B cell (primary cell): Measurements from ENCODE around the gene CNTNAP2. TPM values are rescaled to one million over a fixed set of nuclear protein-coding genes. Genes with fewer than 3 reads are reported as not detected.

Source experiments
- ATAC-seq: fragments of 200-7000 bp; cut with Tn5 transposase; one replicate; pipeline ENCODE4 v1.10.0; 2021; ENCODE audit warnings: low read depth, mild to moderate bottlenecking, moderate number of reproducible peaks, moderate library complexity
- CTCF ChIA-PET: fragments of 350-600 bp; sonication (Branson Sonifier 250); formaldehyde crosslinking; loops from one replicate; lab custom pipeline; 2021; ENCODE audit warnings: antibody characterized with exemption, inconsistent platforms; lab: Charles Lee
- POLR2A ChIA-PET: fragments of 350-600 bp; sonication (Branson Sonifier 250); formaldehyde crosslinking; loops from one replicate; lab custom pipeline; 2021; ENCODE audit warnings: antibody characterized with exemption; lab: Charles Lee
- DNase-seq: peaks from one replicate; pipeline ENCODE4 v3.0.0; 2013
- H2AFZ ChIP-seq: 2 replicates; pipeline ENCODE4 v1.6.1; 2012; ENCODE audit warnings: mild to moderate bottlenecking, low read depth, low read length; ENCODE audit not compliant: insufficient read depth, poor library complexity, severe bottlenecking
- H3K27ac ChIP-seq, 2 donors: 1 replicate in 1 of 2; 2 replicates in 1 of 2; pipeline ENCODE4 v1.5.1; 2012 to 2013; ENCODE audit warnings: low read length in 2 of 2, mild to moderate bottlenecking in 2 of 2, moderate library complexity in 1 of 2
- H3K27me3 ChIP-seq, 4 experiments: fragments of 200-600 bp in 1 of 4; sonication (generic) in 1 of 4; replicated peaks in 1 of 4; 1 replicate in 2 of 4; 2 replicates in 2 of 4; pipeline versions ENCODE4 v1.6.1 to v1.7.0; 2013 to 2016; ENCODE audit warnings: low read length in 3 of 4, mild to moderate bottlenecking in 2 of 4, mixed read lengths in 1 of 4, moderate library complexity in 1 of 4; ENCODE audit not compliant: insufficient read depth in 4 of 4, control insufficient read depth in 3 of 4; ENCODE audit errors: control extremely low read depth in 1 of 4
- H3K36me3 ChIP-seq, 2 experiments: replicated peaks in 1 of 2; 1 replicate in 1 of 2; 2 replicates in 1 of 2; pipeline versions ENCODE4 v1.6.1 to v1.7.1; 2013; ENCODE audit warnings: low read length in 1 of 2; ENCODE audit not compliant: insufficient read depth in 2 of 2, control insufficient read depth in 1 of 2; ENCODE audit errors: control extremely low read depth in 1 of 2, extremely low read depth in 1 of 2
- H3K4me1 ChIP-seq, 2 donors: fragments of 200-600 bp in 1 of 2; sonication (generic) in 1 of 2; 1 replicate in 1 of 2; 2 replicates in 1 of 2; pipeline versions ENCODE4 v1.5.1 to v1.6.1; 2013 to 2017; ENCODE audit warnings: low read length in 2 of 2; ENCODE audit not compliant: control insufficient read depth in 2 of 2, insufficient read depth in 2 of 2
- H3K4me2 ChIP-seq: replicated peaks from 2 replicates; pipeline ENCODE3; 2012; ENCODE audit warnings: mild to moderate bottlenecking, low read depth, low read length; ENCODE audit not compliant: poor library complexity, severe bottlenecking
- H3K4me3 ChIP-seq, 5 experiments: fragments of 200-600 bp in 1 of 5; sonication (generic) in 1 of 5; 1 replicate in 3 of 5; 2 replicates in 2 of 5; pipeline versions ENCODE4 v1.5.1 to v1.7.0; 2011 to 2016; ENCODE audit warnings: low read length in 4 of 5, mild to moderate bottlenecking in 4 of 5, low read depth in 2 of 5, control low read depth in 1 of 5, moderate library complexity in 1 of 5; ENCODE audit not compliant: insufficient read depth in 1 of 5; ENCODE audit errors: control extremely low read depth in 1 of 5, extremely low read depth in 1 of 5
- H3K79me2 ChIP-seq: fragments of 200-600 bp; sonication (generic); one replicate; pipeline ENCODE4 v1.6.0; 2016; ENCODE audit warnings: low read length; ENCODE audit not compliant: control insufficient read depth, insufficient read depth
- H3K9ac ChIP-seq: fragments of 200-600 bp; sonication (generic); 2 replicates; pipeline ENCODE4 v1.6.1; 2017; ENCODE audit warnings: mild to moderate bottlenecking, low read length, moderate library complexity
- H3K9me3 ChIP-seq, 3 donors: one replicate each; pipeline versions ENCODE4 v1.6.1 to v1.7.1; 2013; ENCODE audit warnings: low read length in 2 of 3; ENCODE audit not compliant: control insufficient read depth in 2 of 3, insufficient read depth in 1 of 3; ENCODE audit errors: control extremely low read depth in 1 of 3
- H4K20me1 ChIP-seq: 2 replicates; pipeline ENCODE4 v1.6.0; 2012; ENCODE audit warnings: mild to moderate bottlenecking, low read length; ENCODE audit not compliant: insufficient read depth, control insufficient read depth, poor library complexity, severe bottlenecking
- H3K27ac Mint-ChIP-seq: one replicate; pipeline ENCODE4 v1.8.0; 2021; ENCODE audit warnings: mixed read lengths
- H3K27me3 Mint-ChIP-seq: one replicate; pipeline ENCODE4 v1.8.0; 2021; ENCODE audit warnings: mixed read lengths
- H3K4me1 Mint-ChIP-seq: one replicate; pipeline ENCODE4 v1.8.0; 2021; ENCODE audit warnings: mixed read lengths
- H3K4me3 Mint-ChIP-seq: one replicate; pipeline ENCODE4 v1.8.0; 2021; ENCODE audit warnings: mixed read lengths
- H3K9me3 Mint-ChIP-seq: one replicate; pipeline ENCODE4 v1.8.0; 2022; ENCODE audit warnings: mixed read lengths; ENCODE audit not compliant: insufficient read depth
- EZH2 ChIP-seq: IDR thresholded peaks from 2 replicates; pipeline ENCODE4 v1.6.1; 2012; ENCODE audit warnings: borderline replicate concordance, low read depth, mild to moderate bottlenecking, moderate library complexity, low read length; ENCODE audit not compliant: insufficient read depth, poor library complexity, severe bottlenecking
- WGBS: methylation state at CpG from one replicate; pipeline ENCODE4 v1.1.5; 2013; ENCODE audit warnings: missing lambda C conversion rate; ENCODE audit not compliant: insufficient coverage; 5-methylcytosine and 5-hydroxymethylcytosine counted together
- intact Hi-C: fragments of 100-400 bp; cut with micrococcal nuclease; formaldehyde crosslinking; loops from one replicate; pipeline ENCODE4 v1.10.0; 2022
- polyA plus RNA-seq: library from polyadenylated mRNA; depleted of rRNA; stranded (reverse); fragments of >200 nt; gene quantifications from 2 replicates; pipeline ENCODE4 v1.2.3, GENCODE V29; 2012
- total RNA-seq, 2 donors: library from RNA; stranded (reverse); fragments of 120-200 nt in 1 of 2; gene quantifications; 1 replicate in 1 of 2; 2 replicates in 1 of 2; pipeline versions ENCODE4 v1.2.3 to v1.2.4, GENCODE V29; 2013 to 2022
- TF ChIP-seq, protein P1 (sequence below): fragments of 200-600 bp; IDR thresholded peaks from one replicate; pipeline ENCODE4 v1.8.0; 2022; ENCODE audit warnings: antibody characterized with exemption, mild to moderate bottlenecking

The CNTNAP2 gene
- total and polyA plus RNA-seq, 2 donors (not counting 1 experiment from before 2014, with no cell fraction given), result 7.4 to 16.6 TPM

DNA sequence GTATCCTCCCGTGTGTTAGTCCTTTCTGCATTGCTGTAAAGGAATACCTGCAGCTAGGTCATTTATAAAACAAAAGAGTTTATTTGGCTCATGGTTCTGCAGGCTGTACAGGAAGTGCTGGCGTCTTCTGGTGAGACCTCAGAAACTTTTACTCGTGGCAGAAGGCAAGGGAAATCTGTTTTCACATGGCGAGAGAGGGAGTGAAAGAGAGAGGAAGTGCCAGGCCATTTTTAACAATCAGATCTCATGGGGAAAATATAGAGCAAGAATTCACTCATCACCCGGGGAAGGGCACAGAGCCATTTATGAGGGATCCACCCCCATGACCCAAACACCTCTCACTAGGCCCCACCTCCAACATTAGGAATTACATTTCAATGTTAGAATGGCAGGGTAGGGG lies 952.2 kb downstream of the CNTNAP2 start:
- Mint-ChIP-seq H3K4me1 (no peaks in the 10 kb centered on the region), H3K27ac (no peak overlapping the region), H3K9me3 (peaks cover 3% of the 10 kb centered on the region), H3K4me3 (no peak overlapping the region), H3K27me3 (no peaks in the 10 kb centered on the region)
- DNase-seq (no peak), ATAC-seq (no peak)
- H3K9me3 ChIP-seq, result peaks cover 0 to 4% (median 0%) of the 10 kb centered on the region in 3 donors
- H3K4me3 ChIP-seq, result no peak overlapping the region
- 45% methylated on average over 2 of the region's 5 CpGs for WGBS
- no peak overlapping the region for H3K4me2 ChIP-seq
- H3K27me3 ChIP-seq, result no peaks in the 10 kb centered on the region
- H3K27ac ChIP-seq, result no peak overlapping the region
- TF ChIP-seq EZH2, result no peak
- TF ChIP-seq, protein P1, sequence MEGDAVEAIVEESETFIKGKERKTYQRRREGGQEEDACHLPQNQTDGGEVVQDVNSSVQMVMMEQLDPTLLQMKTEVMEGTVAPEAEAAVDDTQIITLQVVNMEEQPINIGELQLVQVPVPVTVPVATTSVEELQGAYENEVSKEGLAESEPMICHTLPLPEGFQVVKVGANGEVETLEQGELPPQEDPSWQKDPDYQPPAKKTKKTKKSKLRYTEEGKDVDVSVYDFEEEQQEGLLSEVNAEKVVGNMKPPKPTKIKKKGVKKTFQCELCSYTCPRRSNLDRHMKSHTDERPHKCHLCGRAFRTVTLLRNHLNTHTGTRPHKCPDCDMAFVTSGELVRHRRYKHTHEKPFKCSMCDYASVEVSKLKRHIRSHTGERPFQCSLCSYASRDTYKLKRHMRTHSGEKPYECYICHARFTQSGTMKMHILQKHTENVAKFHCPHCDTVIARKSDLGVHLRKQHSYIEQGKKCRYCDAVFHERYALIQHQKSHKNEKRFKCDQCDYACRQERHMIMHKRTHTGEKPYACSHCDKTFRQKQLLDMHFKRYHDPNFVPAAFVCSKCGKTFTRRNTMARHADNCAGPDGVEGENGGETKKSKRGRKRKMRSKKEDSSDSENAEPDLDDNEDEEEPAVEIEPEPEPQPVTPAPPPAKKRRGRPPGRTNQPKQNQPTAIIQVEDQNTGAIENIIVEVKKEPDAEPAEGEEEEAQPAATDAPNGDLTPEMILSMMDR, result no peak
- no peak overlapping the region for H2AFZ ChIP-seq
- no peaks in the 10 kb centered on the region for H3K4me1 ChIP-seq
- no peaks in the 10 kb centered on the region for H3K36me3 ChIP-seq
- ChIA-PET POLR2A (no interaction called here), CTCF (no interaction called here)
- H4K20me1 ChIP-seq, result no peaks in the 10 kb centered on the region
- intact Hi-C loops, result no loop called here
- no peaks in the 10 kb centered on the region for H3K79me2 ChIP-seq
- no peak overlapping the region for H3K9ac ChIP-seq

DNA sequence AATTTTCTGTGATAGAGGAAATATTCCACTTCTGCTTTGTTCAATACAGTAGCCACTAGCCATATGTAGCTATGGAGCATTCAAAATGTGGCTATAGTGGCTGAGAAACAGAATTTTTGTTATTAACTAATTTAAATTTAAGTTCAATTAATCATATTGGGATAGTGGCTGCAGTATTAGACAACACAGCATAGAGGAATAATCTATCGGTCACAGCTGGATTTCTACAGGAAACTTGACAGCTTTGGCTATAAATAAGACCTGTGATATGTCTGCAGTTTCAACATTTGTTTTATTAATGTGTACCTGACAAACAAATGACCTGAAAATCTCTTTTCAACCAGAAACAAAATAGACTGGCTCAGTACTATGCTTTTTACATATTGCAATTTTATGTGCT lies 953.2 kb downstream of the CNTNAP2 start:
- no peak overlapping the region for H3K4me2 ChIP-seq
- Mint-ChIP-seq H3K4me3 (no peak overlapping the region), H3K27ac (no peak overlapping the region), H3K27me3 (no peaks in the 10 kb centered on the region), H3K9me3 (peaks cover 3% of the 10 kb centered on the region), H3K4me1 (no peaks in the 10 kb centered on the region)
- H3K4me3 ChIP-seq, result no peak overlapping the region
- no peak for DNase-seq
- no peak overlapping the region for H3K27ac ChIP-seq
- no peak overlapping the region for H3K9ac ChIP-seq
- no peaks in the 10 kb centered on the region for H3K79me2 ChIP-seq
- H3K27me3 ChIP-seq, result no peaks in the 10 kb centered on the region
- ATAC-seq, result no peak
- TF ChIP-seq EZH2, result no peak
- TF ChIP-seq, protein P1, result no peak
- H3K4me1 ChIP-seq, result no peaks in the 10 kb centered on the region
- no CpG with 5 or more reads among the region's 1 CpG for WGBS
- H3K9me3 ChIP-seq, result peaks cover 0 to 4% (median 0%) of the 10 kb centered on the region in 3 donors
- intact Hi-C loops, result no loop called here
- ChIA-PET CTCF (no interaction called here), POLR2A (no interaction called here)
- H3K36me3 ChIP-seq, result no peaks in the 10 kb centered on the region
- no peaks in the 10 kb centered on the region for H4K20me1 ChIP-seq
- no peak overlapping the region for H2AFZ ChIP-seq
